Astrocyte (in vitro differentiated cells and primary cell): ENCODE results near the gene ZNF780A. TPM values are rescaled to one million over a fixed set of nuclear protein-coding genes. Genes with fewer than 3 reads are reported as not detected.
"Not testable (repeated sequence)": the region's sequence is repeated elsewhere in the genome, so short reads cannot be mapped to it uniquely, and the experiment has no call there.

Source experiments
- DNase-seq: peaks from one replicate; pipeline ENCODE4 v3.0.0-alpha.2; 2010; ENCODE audit warnings: low read depth
- FAIRE-seq: peaks from 2 replicates; lab custom pipeline; 2011; peaks lifted over from hg19 to GRCh38; lab: Jason Lieb, UNC
- H2AFZ ChIP-seq: 2 replicates; pipeline ENCODE4 v1.6.0; 2012; ENCODE audit warnings: low read depth, low read length, inconsistent platforms
- H3K27ac ChIP-seq: 2 replicates; pipeline ENCODE4 v1.5.1; 2011; ENCODE audit warnings: low read depth, low read length, inconsistent platforms
- H3K27me3 ChIP-seq: 2 replicates; pipeline ENCODE4 v1.6.0; 2011; ENCODE audit warnings: low read length, inconsistent platforms; ENCODE audit not compliant: insufficient read depth
- H3K36me3 ChIP-seq: 2 replicates; pipeline ENCODE4 v1.5.1; 2011; ENCODE audit warnings: low read length, inconsistent platforms; ENCODE audit not compliant: insufficient read depth
- H3K4me1 ChIP-seq: 2 replicates; pipeline ENCODE4 v1.5.1; 2011; ENCODE audit warnings: low read length, inconsistent platforms; ENCODE audit not compliant: insufficient read depth
- H3K4me2 ChIP-seq: 2 replicates; pipeline ENCODE4 v1.6.0; 2012; ENCODE audit warnings: low read length, inconsistent platforms
- H3K4me3 ChIP-seq: 2 replicates; pipeline ENCODE4 v1.5.1; 2011; ENCODE audit warnings: low read depth, mild to moderate bottlenecking, low read length, inconsistent platforms; ENCODE audit not compliant: insufficient read depth
- H3K79me2 ChIP-seq: 2 replicates; pipeline ENCODE4 v1.6.0; 2012; ENCODE audit warnings: mild to moderate bottlenecking, low read length, inconsistent platforms; ENCODE audit not compliant: insufficient read depth
- H3K9ac ChIP-seq: 2 replicates; pipeline ENCODE4 v1.6.0; 2012; ENCODE audit warnings: mild to moderate bottlenecking, low read length, inconsistent platforms
- H3K9me3 ChIP-seq: 2 replicates; pipeline ENCODE4 v1.5.1; 2012; ENCODE audit warnings: low read depth, mild to moderate bottlenecking, low read length, inconsistent platforms; ENCODE audit not compliant: insufficient read depth
- H4K20me1 ChIP-seq: 2 replicates; pipeline ENCODE4 v1.6.0; 2012; ENCODE audit warnings: low read length, inconsistent platforms; ENCODE audit not compliant: insufficient read depth
- H3K27ac Mint-ChIP-seq: one replicate; pipeline ENCODE4 v1.8.0; 2021; ENCODE audit warnings: mild to moderate bottlenecking, mixed read lengths; ENCODE audit not compliant: unreplicated experiment
- H3K27me3 Mint-ChIP-seq: one replicate; pipeline ENCODE4 v1.8.0; 2021; ENCODE audit warnings: low read depth, mixed read lengths; ENCODE audit not compliant: unreplicated experiment
- H3K36me3 Mint-ChIP-seq: one replicate; pipeline ENCODE4 v1.8.0; 2021; ENCODE audit warnings: low read depth, mixed read lengths; ENCODE audit not compliant: unreplicated experiment
- H3K4me1 Mint-ChIP-seq: one replicate; pipeline ENCODE4 v1.8.0; 2021; ENCODE audit warnings: low read depth, mixed read lengths; ENCODE audit not compliant: unreplicated experiment
- H3K4me3 Mint-ChIP-seq: one replicate; pipeline ENCODE4 v1.8.0; 2021; ENCODE audit warnings: mild to moderate bottlenecking, moderate library complexity, mixed read lengths; ENCODE audit not compliant: unreplicated experiment
- H3K9me3 Mint-ChIP-seq: one replicate; pipeline ENCODE4 v1.8.0; 2021; ENCODE audit warnings: mild to moderate bottlenecking, mixed read lengths; ENCODE audit not compliant: unreplicated experiment
- CTCF ChIP-seq: IDR thresholded peaks from 2 replicates; pipeline ENCODE4 v1.5.1; 2011; ENCODE audit warnings: low read depth, mild to moderate bottlenecking, inconsistent platforms, low read length, moderate library complexity; ENCODE audit not compliant: insufficient read depth
- EZH2 ChIP-seq: IDR thresholded peaks from 2 replicates; pipeline ENCODE4 v1.6.1; 2012; ENCODE audit warnings: mild to moderate bottlenecking, low read length, inconsistent platforms; ENCODE audit not compliant: insufficient read depth
- total RNA-seq: library from RNA; stranded (reverse); gene quantifications from 2 replicates; pipeline ENCODE4 v1.2.1, GENCODE V29; 2021

The ZNF780A gene
- total RNA-seq, 1 donor from 2014 or later: 18.7 TPM

- Histone ChIP-seq H2AFZ (no peak overlapping the region), H3K9me3 (no peaks in the 10 kb centered on the region), H3K79me2 (no peaks in the 10 kb centered on the region), H3K36me3 (no peaks in the 10 kb centered on the region), H3K27ac (no peak overlapping the region), H3K9ac (no peak overlapping the region), H3K27me3 (no peaks in the 10 kb centered on the region), H3K4me1 (no peaks in the 10 kb centered on the region), H3K4me3 (no peak overlapping the region), H3K4me2 (no peak overlapping the region), H4K20me1 (no peaks in the 10 kb centered on the region)
- Mint-ChIP-seq H3K27ac (no peak overlapping the region), H3K4me1 (no peaks in the 10 kb centered on the region), H3K36me3 (no peaks in the 10 kb centered on the region), H3K9me3 (peaks cover 2% of the 10 kb centered on the region), H3K27me3 (peaks cover 10% of the 10 kb centered on the region), H3K4me3 (no peak overlapping the region)
- DNase-seq (no peak), FAIRE-seq (no peak)
- TF ChIP-seq CTCF (no peak), EZH2 (no peak)
These were observed 28.6 kb upstream of the ZNF780A start for GRCh38 chr19:40119380-40119779.

GRCh38 chr19:40118638-40119037 is 27.9 kb upstream of the ZNF780A start:
- not testable (repeated sequence) for H3K27ac Mint-ChIP-seq, H3K4me3 ChIP-seq, H3K4me1 Mint-ChIP-seq, H3K4me1 ChIP-seq, H3K4me3 Mint-ChIP-seq, H3K9me3 Mint-ChIP-seq, DNase-seq, H3K9me3 ChIP-seq, H3K9ac ChIP-seq, H3K36me3 Mint-ChIP-seq, H2AFZ ChIP-seq, H3K27me3 Mint-ChIP-seq, H4K20me1 ChIP-seq, H3K4me2 ChIP-seq, H3K27ac ChIP-seq, H3K27me3 ChIP-seq, FAIRE-seq, H3K79me2 ChIP-seq, H3K36me3 ChIP-seq

DNA sequence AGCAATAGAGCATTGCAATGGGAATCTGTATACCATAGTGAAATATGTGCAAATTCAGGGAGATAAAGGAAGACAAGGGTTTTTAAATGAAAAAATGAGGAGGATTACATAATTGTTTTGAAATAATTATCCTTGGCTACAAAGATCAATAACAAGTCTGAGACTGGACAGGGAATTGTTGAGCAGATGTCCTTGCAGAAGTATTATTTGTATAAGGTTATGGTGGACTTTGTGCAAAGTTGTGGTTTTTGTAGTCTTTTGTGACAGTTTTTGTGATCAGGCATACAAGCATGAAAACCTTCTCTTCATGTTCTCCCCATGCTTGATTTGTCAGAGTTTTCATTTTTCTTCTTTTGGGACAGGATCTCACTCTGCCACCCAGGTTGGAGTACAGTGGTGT is 25.3 kb upstream of the ZNF780A start:
- H3K4me2 ChIP-seq: no peak overlapping the region
- Mint-ChIP-seq H3K27me3 (no peaks in the 10 kb centered on the region), H3K27ac (no peak overlapping the region), H3K9me3 (peaks cover 8% of the 10 kb centered on the region), H3K4me3 (no peak overlapping the region), H3K4me1 (no peaks in the 10 kb centered on the region), H3K36me3 (no peaks in the 10 kb centered on the region)
- DNase-seq: no peak
- no peak overlapping the region for H3K4me3 ChIP-seq
- no peaks in the 10 kb centered on the region for H3K4me1 ChIP-seq
- no peaks in the 10 kb centered on the region for H3K79me2 ChIP-seq
- H3K9me3 ChIP-seq: no peaks in the 10 kb centered on the region
- TF ChIP-seq CTCF (no peak), EZH2 (no peak)
- no peaks in the 10 kb centered on the region for H3K27me3 ChIP-seq
- no peaks in the 10 kb centered on the region for H4K20me1 ChIP-seq
- no peaks in the 10 kb centered on the region for H3K36me3 ChIP-seq
- H3K9ac ChIP-seq: no peak overlapping the region
- no peak overlapping the region for H3K27ac ChIP-seq
- FAIRE-seq: no peak
- H2AFZ ChIP-seq: no peak overlapping the region

DNA sequence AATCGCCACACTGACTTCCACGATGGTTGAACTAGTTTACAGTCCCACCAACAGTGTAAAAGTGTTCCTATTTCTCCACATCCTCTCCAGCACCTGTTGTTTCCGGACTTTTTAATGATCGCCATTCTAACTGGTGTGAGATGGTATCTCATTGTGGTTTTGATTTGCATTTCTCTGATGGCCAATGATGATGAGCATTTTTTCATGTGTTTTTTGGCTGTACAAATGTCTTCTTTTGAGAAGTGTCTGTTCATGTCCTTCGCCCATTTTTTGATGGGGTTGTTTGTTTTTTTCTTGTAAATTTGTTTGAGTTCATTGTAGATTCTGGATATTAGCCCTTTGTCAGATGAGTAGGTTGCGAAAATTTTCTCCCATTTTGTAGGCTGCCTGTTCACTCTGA is 23.4 kb upstream of the ZNF780A start:
- not testable (repeated sequence) for H4K20me1 ChIP-seq, H2AFZ ChIP-seq, H3K4me2 ChIP-seq, H3K4me3 ChIP-seq, H3K36me3 Mint-ChIP-seq, H3K4me1 ChIP-seq, DNase-seq, H3K27ac Mint-ChIP-seq, H3K79me2 ChIP-seq, H3K9ac ChIP-seq, H3K36me3 ChIP-seq, H3K4me3 Mint-ChIP-seq, H3K27me3 ChIP-seq, H3K4me1 Mint-ChIP-seq, H3K27me3 Mint-ChIP-seq, H3K9me3 ChIP-seq, FAIRE-seq, H3K27ac ChIP-seq
- H3K9me3 Mint-ChIP-seq: peaks cover 10% of the 10 kb centered on the region

DNA sequence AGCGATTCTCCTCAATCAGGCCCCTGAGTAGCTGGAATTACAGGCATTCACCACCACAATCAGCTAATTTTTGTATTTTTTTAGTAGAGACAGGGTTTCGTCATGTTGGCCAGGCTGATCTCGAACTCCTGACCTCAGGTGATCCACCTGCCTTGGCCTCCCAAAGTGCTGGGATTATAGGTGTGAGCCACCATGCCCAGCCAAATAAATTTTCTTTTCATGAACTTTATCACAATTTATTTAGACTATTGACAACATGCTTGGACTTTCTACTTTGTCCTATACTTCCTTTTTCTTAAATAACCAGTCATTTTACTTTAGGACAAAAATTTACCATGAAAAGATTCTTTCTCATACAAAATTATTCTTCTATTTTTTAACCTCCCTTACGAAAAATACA is 21.5 kb upstream of the ZNF780A start:
- H3K9ac ChIP-seq, H3K36me3 ChIP-seq, H3K4me1 ChIP-seq, FAIRE-seq, H3K27me3 Mint-ChIP-seq, H3K4me3 Mint-ChIP-seq, DNase-seq, H3K79me2 ChIP-seq, H3K4me3 ChIP-seq, H3K9me3 ChIP-seq, H3K27ac ChIP-seq, H4K20me1 ChIP-seq, H3K27ac Mint-ChIP-seq, H3K4me1 Mint-ChIP-seq, H3K4me2 ChIP-seq, H3K36me3 Mint-ChIP-seq, H2AFZ ChIP-seq, H3K27me3 ChIP-seq: not testable (repeated sequence)
- H3K9me3 Mint-ChIP-seq: peaks cover 10% of the 10 kb centered on the region
